Measurements from ENCODE around the gene TAS2R14.

The TAS2R14 gene

DNA sequence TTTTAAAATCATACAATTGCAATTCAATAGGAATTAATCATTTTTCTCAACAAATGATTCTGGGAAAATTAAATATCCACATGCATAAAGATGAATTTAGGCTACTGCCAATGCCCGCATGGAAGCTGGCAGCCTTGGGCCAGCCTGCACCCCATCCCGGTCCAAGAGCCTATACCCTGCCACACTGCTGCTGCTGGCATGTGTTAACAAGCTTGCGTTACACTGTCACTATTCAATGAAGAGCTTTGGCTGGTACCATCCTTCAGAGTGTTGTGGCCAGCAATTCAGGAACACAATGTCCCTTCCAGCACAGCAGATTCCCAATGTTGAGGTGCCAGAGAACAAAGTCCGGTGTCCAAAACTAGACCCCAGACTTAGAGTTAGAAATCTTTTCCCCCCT lies 13.6 kb upstream of the TAS2R14 start:
- TF ChIP-seq, protein P1, sequence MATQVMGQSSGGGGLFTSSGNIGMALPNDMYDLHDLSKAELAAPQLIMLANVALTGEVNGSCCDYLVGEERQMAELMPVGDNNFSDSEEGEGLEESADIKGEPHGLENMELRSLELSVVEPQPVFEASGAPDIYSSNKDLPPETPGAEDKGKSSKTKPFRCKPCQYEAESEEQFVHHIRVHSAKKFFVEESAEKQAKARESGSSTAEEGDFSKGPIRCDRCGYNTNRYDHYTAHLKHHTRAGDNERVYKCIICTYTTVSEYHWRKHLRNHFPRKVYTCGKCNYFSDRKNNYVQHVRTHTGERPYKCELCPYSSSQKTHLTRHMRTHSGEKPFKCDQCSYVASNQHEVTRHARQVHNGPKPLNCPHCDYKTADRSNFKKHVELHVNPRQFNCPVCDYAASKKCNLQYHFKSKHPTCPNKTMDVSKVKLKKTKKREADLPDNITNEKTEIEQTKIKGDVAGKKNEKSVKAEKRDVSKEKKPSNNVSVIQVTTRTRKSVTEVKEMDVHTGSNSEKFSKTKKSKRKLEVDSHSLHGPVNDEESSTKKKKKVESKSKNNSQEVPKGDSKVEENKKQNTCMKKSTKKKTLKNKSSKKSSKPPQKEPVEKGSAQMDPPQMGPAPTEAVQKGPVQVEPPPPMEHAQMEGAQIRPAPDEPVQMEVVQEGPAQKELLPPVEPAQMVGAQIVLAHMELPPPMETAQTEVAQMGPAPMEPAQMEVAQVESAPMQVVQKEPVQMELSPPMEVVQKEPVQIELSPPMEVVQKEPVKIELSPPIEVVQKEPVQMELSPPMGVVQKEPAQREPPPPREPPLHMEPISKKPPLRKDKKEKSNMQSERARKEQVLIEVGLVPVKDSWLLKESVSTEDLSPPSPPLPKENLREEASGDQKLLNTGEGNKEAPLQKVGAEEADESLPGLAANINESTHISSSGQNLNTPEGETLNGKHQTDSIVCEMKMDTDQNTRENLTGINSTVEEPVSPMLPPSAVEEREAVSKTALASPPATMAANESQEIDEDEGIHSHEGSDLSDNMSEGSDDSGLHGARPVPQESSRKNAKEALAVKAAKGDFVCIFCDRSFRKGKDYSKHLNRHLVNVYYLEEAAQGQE (IDR thresholded peaks at IDR 0.05; ENCODE audit: insufficient read depth in 1 of 2, low read depth in 2 of 2, low read length in 2 of 2) = no peak
- TF ChIP-seq POLR2AphosphoS5 (IDR thresholded peaks at IDR 0.05; ENCODE audit: low read depth, low read length) (no peak), SIN3A (IDR thresholded peaks at IDR 0.05; ENCODE audit: borderline replicate concordance, insufficient read depth, low read length) (no peak), TAF1 (IDR thresholded peaks at IDR 0.05; ENCODE audit: borderline replicate concordance, insufficient read depth, low read length) (no peak), FOXP2 (optimal IDR thresholded peaks at IDR 0.05; ENCODE audit: borderline replicate concordance, extremely low read depth, extremely low read length, insufficient read depth) (no peak)

DNA sequence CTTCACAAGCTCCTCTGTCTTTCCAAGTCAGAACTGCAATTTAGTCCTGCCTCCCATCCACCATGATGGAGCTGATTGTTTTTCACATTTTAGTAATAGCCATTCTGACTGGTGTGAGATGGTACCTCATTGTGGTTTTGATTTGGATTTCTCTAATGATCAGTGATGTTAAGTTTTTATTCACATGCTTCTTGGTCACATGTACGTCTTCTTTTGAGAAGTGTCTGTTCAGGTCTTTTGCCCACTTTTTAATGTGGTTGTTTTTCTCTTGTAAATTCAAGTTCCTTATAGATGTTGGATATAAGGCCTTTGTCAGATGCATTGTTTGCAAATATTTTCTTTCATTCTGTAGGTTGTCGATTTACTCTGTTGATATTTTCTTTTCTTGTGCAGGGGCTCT lies 4.1 kb upstream of the TAS2R14 start:
- no peak for TF ChIP-seq FOXP2 (optimal IDR thresholded peaks at IDR 0.05; ENCODE audit: borderline replicate concordance, extremely low read depth, extremely low read length, insufficient read depth)
- TF ChIP-seq TAF1 (IDR thresholded peaks at IDR 0.05; ENCODE audit: borderline replicate concordance, insufficient read depth, low read length) = no peak
- TF ChIP-seq SIN3A (IDR thresholded peaks at IDR 0.05; ENCODE audit: borderline replicate concordance, insufficient read depth, low read length) = no peak
- TF ChIP-seq, protein P1 (IDR thresholded peaks at IDR 0.05; ENCODE audit: insufficient read depth in 1 of 2, low read depth in 2 of 2, low read length in 2 of 2) = no peak
- TF ChIP-seq POLR2AphosphoS5 (IDR thresholded peaks at IDR 0.05; ENCODE audit: low read depth, low read length) = no peak

DNA sequence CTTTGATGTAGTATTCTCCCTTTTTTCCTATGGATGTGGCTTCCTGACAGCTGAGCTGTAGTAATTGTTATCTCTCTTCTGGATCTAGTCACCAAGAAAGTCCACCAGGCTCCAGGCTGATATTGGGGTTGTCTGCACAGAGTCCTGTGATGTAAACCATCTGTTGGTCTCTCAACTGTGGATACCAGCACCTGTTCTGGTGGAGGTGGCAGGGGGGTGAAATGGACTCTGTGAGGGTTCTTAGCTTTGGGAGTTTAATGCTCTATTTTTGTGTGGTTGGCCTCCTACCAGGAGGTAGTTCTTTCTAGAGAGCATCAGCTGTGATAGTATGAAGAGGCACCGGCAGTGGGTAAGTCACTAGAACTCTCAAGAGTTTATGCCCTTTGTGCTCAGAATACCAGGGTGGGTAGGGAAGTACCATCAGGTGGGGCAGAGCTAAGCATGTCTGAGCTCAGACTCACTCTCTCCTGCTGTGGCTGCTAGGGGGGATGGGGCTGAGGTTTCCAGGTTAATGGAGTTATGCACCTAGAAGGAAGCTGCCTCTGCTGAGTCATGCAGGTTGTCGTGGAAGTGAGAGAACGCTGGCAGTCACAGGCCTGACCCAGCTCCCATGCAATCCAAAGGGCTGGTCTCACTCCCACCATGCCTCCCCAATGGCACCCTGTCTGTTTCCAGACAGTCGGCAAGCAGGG lies 3.0 kb upstream of the TAS2R14 start:
- no peak for TF ChIP-seq SIN3A (IDR thresholded peaks at IDR 0.05; ENCODE audit: borderline replicate concordance, insufficient read depth, low read length)
- no peak for TF ChIP-seq FOXP2 (optimal IDR thresholded peaks at IDR 0.05; ENCODE audit: borderline replicate concordance, extremely low read depth, extremely low read length, insufficient read depth)
- no peak for TF ChIP-seq TAF1 (IDR thresholded peaks at IDR 0.05; ENCODE audit: borderline replicate concordance, insufficient read depth, low read length)
- TF ChIP-seq, protein P1 (IDR thresholded peaks at IDR 0.05; ENCODE audit: insufficient read depth in 1 of 2, low read depth in 2 of 2, low read length in 2 of 2) = no peak
- no peak for TF ChIP-seq POLR2AphosphoS5 (IDR thresholded peaks at IDR 0.05; ENCODE audit: low read depth, low read length)

- TF ChIP-seq FOXP2 (optimal IDR thresholded peaks at IDR 0.05; ENCODE audit: borderline replicate concordance, extremely low read depth, extremely low read length, insufficient read depth) = no peak
- TF ChIP-seq POLR2AphosphoS5 (IDR thresholded peaks at IDR 0.05; ENCODE audit: low read depth, low read length) = no peak
- no peak for TF ChIP-seq SIN3A (IDR thresholded peaks at IDR 0.05; ENCODE audit: borderline replicate concordance, insufficient read depth, low read length)
- TF ChIP-seq TAF1 (IDR thresholded peaks at IDR 0.05; ENCODE audit: borderline replicate concordance, insufficient read depth, low read length) = no peak
- TF ChIP-seq, protein P1 (IDR thresholded peaks at IDR 0.05; ENCODE audit: insufficient read depth in 1 of 2, low read depth in 2 of 2, low read length in 2 of 2) = no peak
Observed at GRCh38 chr12:10941369-10941768, 2.3 kb upstream of the TAS2R14 start.

Measured in PFSK-1 (cell line).